Activated naive CD4-positive, alpha-beta T cell treated with anti-CD3 and anti-CD28 coated beads, Interleukin-2, amount 50 U/mL, for 16 hours (primary cell): ENCODE results near the gene FGF12.

ENCODE experiments used
- DNase-seq: peaks from one replicate; pipeline ENCODE4 v3.0.0-alpha.2; 2020

FGF12 gene

GRCh38 chr3:192249516-192249915 is 477.8 kb downstream of the FGF12 start:
- DNase-seq = no peak

- no peak for DNase-seq
Measured at GRCh38 chr3:192246847-192247559, 480.3 kb downstream of the FGF12 start.

GRCh38 chr3:192244591-192244990 is 482.8 kb downstream of the FGF12 start:
- no peak for DNase-seq

- no peak for DNase-seq
Measured at GRCh38 chr3:192239956-192240355, 487.4 kb downstream of the FGF12 start.

GRCh38 chr3:192237992-192238608 is 489.2 kb downstream of the FGF12 start:
- DNase-seq = no peak

- no peak for DNase-seq
Measured at GRCh38 chr3:192229866-192230265, 497.5 kb downstream of the FGF12 start.

GRCh38 chr3:192224634-192225155 is 502.6 kb downstream of the FGF12 start:
- DNase-seq = no peak

GRCh38 chr3:192223815-192224214 is 503.5 kb downstream of the FGF12 start:
- DNase-seq = no peak

GRCh38 chr3:192220915-192221314 is 506.4 kb downstream of the FGF12 start:
- DNase-seq = no peak

GRCh38 chr3:192219926-192220325 is 507.4 kb downstream of the FGF12 start:
- DNase-seq = no peak

- no peak for DNase-seq
Measured at GRCh38 chr3:192216067-192216466, 511.3 kb downstream of the FGF12 start.

GRCh38 chr3:192212979-192213378 is 514.4 kb downstream of the FGF12 start:
- no peak for DNase-seq

- no peak for DNase-seq
Measured at GRCh38 chr3:192212335-192212734, 515.0 kb downstream of the FGF12 start.

- no peak for DNase-seq
Measured at GRCh38 chr3:192207651-192208050, 519.7 kb downstream of the FGF12 start.

GRCh38 chr3:192207239-192207638 is 520.1 kb downstream of the FGF12 start:
- DNase-seq = no peak

- no peak for DNase-seq
Measured at GRCh38 chr3:192194085-192194484, 533.3 kb downstream of the FGF12 start.

- DNase-seq = peak; percentile 16
Measured at GRCh38 chr3:192188218-192188835, 539.0 kb downstream of the FGF12 start.

- no peak for DNase-seq
Measured at GRCh38 chr3:192187485-192188051, 539.8 kb downstream of the FGF12 start.

GRCh38 chr3:192186498-192186897 is 540.8 kb downstream of the FGF12 start:
- no peak for DNase-seq

- DNase-seq = no peak
Measured at GRCh38 chr3:192186045-192186444, 541.3 kb downstream of the FGF12 start.

GRCh38 chr3:192183109-192183508 is 544.2 kb downstream of the FGF12 start:
- DNase-seq = no peak

- DNase-seq = no peak
Measured at GRCh38 chr3:192181151-192181550, 546.2 kb downstream of the FGF12 start.

GRCh38 chr3:192177383-192177782 is 550.0 kb downstream of the FGF12 start:
- no peak for DNase-seq

GRCh38 chr3:192174283-192174682 is 553.1 kb downstream of the FGF12 start:
- no peak for DNase-seq
